Liver (tissue), 9 donors: ENCODE data around the gene SMIM27. TPM values are rescaled to one million over a fixed set of nuclear protein-coding genes. Genes with fewer than 3 reads are reported as not detected.

Experiments used
- DNase-seq: peaks from one replicate; pipeline ENCODE4 v3.0.0-alpha.2; 2017; ENCODE audit warnings: low spot score
- H3K27ac ChIP-seq, 2 donors: one replicate each; pipeline ENCODE4 v1.7.0; 2013; ENCODE audit warnings: inconsistent platforms in 2 of 2, low read length in 2 of 2, control low read depth in 1 of 2, low read depth in 1 of 2, mild to moderate bottlenecking in 1 of 2
- H3K27me3 ChIP-seq, 4 donors: one replicate each; pipeline versions ENCODE4 v1.6.1 to v1.7.0; 2013; ENCODE audit warnings: low read length in 3 of 4, inconsistent platforms in 1 of 4, mild to moderate bottlenecking in 1 of 4, moderate library complexity in 1 of 4; ENCODE audit not compliant: control insufficient read depth in 4 of 4, insufficient read depth in 4 of 4
- H3K36me3 ChIP-seq, 4 donors: one replicate each; pipeline versions ENCODE4 v1.6.1 to v1.7.0; 2013; ENCODE audit warnings: low read length in 3 of 4, mild to moderate bottlenecking in 3 of 4, low read depth in 1 of 4, moderate library complexity in 1 of 4; ENCODE audit not compliant: control insufficient read depth in 4 of 4, insufficient read depth in 3 of 4
- H3K4me1 ChIP-seq, 4 donors: one replicate each; pipeline versions ENCODE4 v1.6.1 to v1.7.0; 2013; ENCODE audit warnings: low read length in 3 of 4, mild to moderate bottlenecking in 3 of 4, moderate library complexity in 1 of 4; ENCODE audit not compliant: control insufficient read depth in 4 of 4, insufficient read depth in 4 of 4
- H3K4me3 ChIP-seq, 3 donors: one replicate each; pipeline versions ENCODE4 v1.6.1 to v1.7.0; 2013; ENCODE audit warnings: low read length in 3 of 3, control low read depth in 1 of 3, low read depth in 1 of 3, mild to moderate bottlenecking in 1 of 3
- H3K9ac ChIP-seq, 2 donors: one replicate each; pipeline ENCODE4 v1.7.0; 2013; ENCODE audit warnings: low read length in 2 of 2, mild to moderate bottlenecking in 2 of 2, moderate library complexity in 2 of 2, control low read depth in 1 of 2, low read depth in 1 of 2
- H3K9me3 ChIP-seq, 4 donors: one replicate each; pipeline versions ENCODE4 v1.6.1 to v1.7.0; 2013; ENCODE audit warnings: low read length in 3 of 4; ENCODE audit not compliant: control insufficient read depth in 4 of 4
- ATF3 ChIP-seq: IDR thresholded peaks from 2 replicates; pipeline ENCODE4 v1.6.1; 2016; ENCODE audit warnings: antibody characterized with exemption
- CTCF ChIP-seq: fragments of 150-350 bp; IDR thresholded peaks from 2 replicates; pipeline ENCODE4 v1.5.1; 2017; ENCODE audit warnings: improper control_type of control experiment, low read depth, low read length; ENCODE audit not compliant: missing input control
- EGR1 ChIP-seq, 2 donors: IDR thresholded peaks; 2 replicates each; pipeline ENCODE4 v1.6.1; 2016 to 2018; ENCODE audit warnings: antibody characterized with exemption in 2 of 2, low read depth in 2 of 2
- GABPA ChIP-seq, 2 donors: IDR thresholded peaks in 1 of 2; conservative IDR thresholded peaks in 1 of 2; 2 replicates each; pipeline ENCODE4 v1.6.1; 2016; ENCODE audit warnings: antibody characterized with exemption in 2 of 2, mild to moderate bottlenecking in 1 of 2, moderate library complexity in 1 of 2
- HNF4A ChIP-seq, 2 donors: conservative IDR thresholded peaks; 2 replicates each; pipeline ENCODE4 v1.6.1; 2016; ENCODE audit warnings: antibody characterized with exemption in 2 of 2, mild to moderate bottlenecking in 2 of 2
- HNF4G ChIP-seq: IDR thresholded peaks from 2 replicates; pipeline ENCODE4 v1.6.1; 2016; ENCODE audit warnings: antibody characterized with exemption
- JUND ChIP-seq, 2 donors: IDR thresholded peaks; 2 replicates each; pipeline ENCODE4 v1.6.1; 2016; ENCODE audit warnings: antibody characterized with exemption in 2 of 2
- MAX ChIP-seq: IDR thresholded peaks from 2 replicates; pipeline ENCODE4 v1.6.1; 2016; ENCODE audit warnings: antibody characterized with exemption
- RAD21 ChIP-seq, 2 donors: IDR thresholded peaks; 2 replicates each; pipeline ENCODE4 v1.6.1; 2016; ENCODE audit warnings: antibody characterized with exemption in 2 of 2, mild to moderate bottlenecking in 2 of 2
- RXRA ChIP-seq, 2 donors: IDR thresholded peaks; 2 replicates each; pipeline ENCODE4 v1.6.1; 2017 to 2018; ENCODE audit warnings: antibody characterized with exemption in 2 of 2, mild to moderate bottlenecking in 1 of 2
- SP1 ChIP-seq: IDR thresholded peaks from 2 replicates; pipeline ENCODE4 v1.6.1; 2018; ENCODE audit warnings: antibody characterized with exemption, mild to moderate bottlenecking
- TAF1 ChIP-seq: conservative IDR thresholded peaks from 2 replicates; pipeline ENCODE4 v1.6.1; 2016; ENCODE audit warnings: antibody characterized with exemption, mild to moderate bottlenecking
- ZBTB33 ChIP-seq: IDR thresholded peaks from 2 replicates; pipeline ENCODE4 v1.6.1; 2016; ENCODE audit warnings: antibody characterized with exemption
- WGBS: extraction: QIAGEN DNeasy Blood & Tissue Kit; methylation state at CpG from one replicate; pipeline ENCODE4 v1.1.7; 2013; 5-methylcytosine and 5-hydroxymethylcytosine counted together
- polyA plus RNA-seq, 2 donors: library from polyadenylated mRNA; stranded (reverse) in 1 of 2; unstranded in 1 of 2; fragments of 200-250 nt in 1 of 2; fragments of >200 nt in 1 of 2; fragmentation: Nextera tagmentation in 1 of 2; extraction: Ambion mirVana in 1 of 2; gene quantifications; one replicate each; pipeline versions ENCODE4 v1.2.1 to v1.2.3, GENCODE V29; 2013 to 2015
- total RNA-seq, 2 donors: library from RNA; depleted of rRNA; stranded (reverse); fragments of >200 nt; gene quantifications; one replicate each; pipeline ENCODE4 v1.2.3, GENCODE V29; 2014
- donor health status: healthy.
- donor health status: healthy.
- donor health status: healthy.
- donor health status: healthy.
- donor health status: healthy.

SMIM27 gene
- total and polyA plus RNA-seq, 4 donors: 1.0 to 17.0 (median 4.4) TPM

- Histone ChIP-seq H3K36me3 (peaks cover 0 to 2% (median 0%) of the 10 kb centered on the region in 4 donors), H3K9me3 (no peaks in the 10 kb centered on the region), H3K9ac (no peak overlapping the region), H3K4me3 (no peak overlapping the region), H3K27me3 (no peaks in the 10 kb centered on the region), H3K4me1 (peaks cover 3 to 29% (median 13%) of the 10 kb centered on the region in 4 donors), H3K27ac (no peak overlapping the region)
- TF ChIP-seq SP1: no peak
- DNase-seq: no peak
- 85% methylated on average over 2 of the region's 2 CpGs for WGBS
Measured at GRCh38 chr9:32554107-32554506, 2.0 kb downstream of the SMIM27 start.

GRCh38 chr9:32554591-32554990, 2.5 kb downstream of the SMIM27 start:
- Histone ChIP-seq H3K9me3 (no peaks in the 10 kb centered on the region), H3K36me3 (peaks cover 0 to 2% (median 0%) of the 10 kb centered on the region in 4 donors), H3K4me1 (peaks cover 3 to 26% (median 13%) of the 10 kb centered on the region in 4 donors), H3K9ac (no peak overlapping the region), H3K27ac (no peak overlapping the region), H3K4me3 (no peak overlapping the region), H3K27me3 (no peaks in the 10 kb centered on the region)
- TF ChIP-seq TAF1: no peak
- TF ChIP-seq ZBTB33: no peak
- no peak for TF ChIP-seq HNF4A (conservative IDR thresholded peaks at IDR 0.05)
- no peak for TF ChIP-seq GABPA (IDR thresholded peaks at IDR 0.05 in 1 of 2, conservative IDR thresholded peaks at IDR 0.05 in 1 of 2)
- no peak for DNase-seq

- peaks cover 0 to 1% (median 0%) of the 10 kb centered on the region in 4 donors for H3K4me1 ChIP-seq
- H3K9ac ChIP-seq: no peak overlapping the region
- TF ChIP-seq RAD21 (IDR thresholded peaks at IDR 0.05) (no peak), ZBTB33 (no peak), ATF3 (no peak)
- no peak overlapping the region for H3K4me3 ChIP-seq
- no peak for DNase-seq
- 42% methylated on average over 3 of the region's 3 CpGs for WGBS
- peaks cover 0 to 2% (median 0%) of the 10 kb centered on the region in 4 donors for H3K36me3 ChIP-seq
- H3K27ac ChIP-seq: peak overlapping the region in 1 of 2 donors; percentile 36
- H3K9me3 ChIP-seq: no peaks in the 10 kb centered on the region
- H3K27me3 ChIP-seq: no peaks in the 10 kb centered on the region
Measured at GRCh38 chr9:32558408-32558934, 6.3 kb downstream of the SMIM27 start.

- Histone ChIP-seq H3K36me3 (peaks cover 5 to 31% (median 11%) of the 10 kb centered on the region in 4 donors), H3K27me3 (no peaks in the 10 kb centered on the region), H3K9ac (no peak overlapping the region), H3K4me1 (peaks cover 0 to 2% (median under 1%) of the 10 kb centered on the region in 4 donors), H3K4me3 (no peak overlapping the region), H3K9me3 (no peaks in the 10 kb centered on the region), H3K27ac (no peak overlapping the region)
- DNase-seq: no peak
- 92% methylated on average over 6 of the region's 6 CpGs for WGBS
- no peak for TF ChIP-seq CTCF
- no peak for TF ChIP-seq ZBTB33
- TF ChIP-seq JUND (IDR thresholded peaks at IDR 0.05): no peak
- TF ChIP-seq SP1: no peak
- no peak for TF ChIP-seq HNF4G
- no peak for TF ChIP-seq RXRA (IDR thresholded peaks at IDR 0.05)
- TF ChIP-seq EGR1 (IDR thresholded peaks at IDR 0.05; ENCODE audit: low read depth in 2 of 2): no peak
- no peak for TF ChIP-seq GABPA (IDR thresholded peaks at IDR 0.05 in 1 of 2, conservative IDR thresholded peaks at IDR 0.05 in 1 of 2)
- no peak for TF ChIP-seq RAD21 (IDR thresholded peaks at IDR 0.05)
- TF ChIP-seq MAX: no peak
- no peak for TF ChIP-seq ATF3
Measured at GRCh38 chr9:32565967-32566366, 13.8 kb downstream of the SMIM27 start.
